ENCODE measurements around the gene RGL3.

RGL3 gene

DNA sequence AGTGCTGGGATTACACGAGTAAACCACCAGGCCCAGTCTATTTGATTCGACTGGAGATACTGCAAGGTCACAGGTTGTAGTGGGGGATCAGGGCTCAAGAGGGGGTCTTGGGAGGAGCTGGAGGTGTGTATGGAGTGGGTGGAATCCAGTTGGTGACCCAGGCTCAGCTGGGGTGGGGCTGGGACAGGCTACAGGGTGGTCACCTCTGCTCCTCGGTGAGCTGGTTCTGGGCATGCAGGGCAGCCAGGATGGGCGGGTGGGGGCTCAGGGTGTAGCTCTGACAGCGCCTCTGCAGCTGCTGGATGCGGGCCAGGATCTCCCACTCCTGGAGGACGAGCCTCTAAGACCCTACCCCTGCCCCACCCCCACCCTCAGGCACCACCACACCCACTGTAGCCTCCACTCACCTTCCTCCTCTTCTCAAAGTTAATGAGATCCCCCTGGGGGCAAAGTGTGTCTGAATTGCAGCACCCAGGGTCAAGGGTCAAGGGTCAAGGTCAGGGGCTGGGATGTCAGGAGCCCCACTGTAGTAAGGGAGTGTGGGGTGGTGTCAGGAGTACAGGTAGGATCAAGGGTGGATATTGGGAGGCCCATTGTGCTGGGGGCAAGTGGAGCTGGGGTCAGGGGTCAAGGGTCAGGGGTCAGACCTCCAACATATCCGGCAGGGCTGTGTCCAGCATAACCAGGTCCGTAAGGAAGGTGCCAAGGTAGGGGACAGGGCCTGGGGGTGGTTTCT is 17.1 kb downstream of the RGL3 start:
- H3K9ac ChIP-seq: no peak overlapping the region
- TF ChIP-seq Cebpa-rat (IDR thresholded peaks at IDR 0.05): no peak
- H4K20me1 ChIP-seq: no peaks in the 10 kb centered on the region
- no peak overlapping the region for H3K4me2 ChIP-seq
- peaks cover 0 to 13% (median 7%) of the 10 kb centered on the region in 11 experiments; a peak in 11 of 22 replicates for H3K27me3 ChIP-seq
- no peak overlapping the region for H3K4me3 ChIP-seq
- no peaks in the 10 kb centered on the region for H3K9me3 ChIP-seq (replicated peaks in 1 of 11)
- no peaks in the 10 kb centered on the region for H3K36me3 ChIP-seq
- H3K4me1 ChIP-seq: peaks cover 5 to 16% (median 12%) of the 10 kb centered on the region in 10 experiments; a peak in 12 of 20 replicates
- H3K27ac ChIP-seq: no peak overlapping the region

DNA sequence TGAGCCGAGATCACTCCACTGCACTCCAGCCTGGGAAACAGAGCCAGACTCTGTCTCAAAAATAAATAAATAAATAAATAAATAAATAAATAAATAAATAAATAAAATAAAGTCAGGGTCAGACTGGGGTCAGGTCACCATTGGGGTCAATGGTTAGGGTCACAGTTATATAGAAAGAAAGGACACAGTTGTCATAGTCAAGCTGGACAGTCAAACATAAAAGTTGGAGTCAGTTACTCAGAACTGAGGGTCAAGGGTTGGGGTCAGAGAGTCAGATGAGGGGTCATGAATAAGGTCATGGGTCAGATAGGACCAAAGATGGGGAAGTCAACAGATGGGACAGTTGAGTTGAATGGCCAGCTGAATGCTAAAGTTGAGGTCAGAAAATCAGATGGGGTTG is 18.3 kb downstream of the RGL3 start:
- no peak for TF ChIP-seq Cebpa-rat (IDR thresholded peaks at IDR 0.05)
- H3K4me1 ChIP-seq: peaks cover 0 to 8% (median 5%) of the 10 kb centered on the region in 10 experiments; a peak in 6 of 20 replicates
- H3K36me3 ChIP-seq: no peaks in the 10 kb centered on the region

DNA sequence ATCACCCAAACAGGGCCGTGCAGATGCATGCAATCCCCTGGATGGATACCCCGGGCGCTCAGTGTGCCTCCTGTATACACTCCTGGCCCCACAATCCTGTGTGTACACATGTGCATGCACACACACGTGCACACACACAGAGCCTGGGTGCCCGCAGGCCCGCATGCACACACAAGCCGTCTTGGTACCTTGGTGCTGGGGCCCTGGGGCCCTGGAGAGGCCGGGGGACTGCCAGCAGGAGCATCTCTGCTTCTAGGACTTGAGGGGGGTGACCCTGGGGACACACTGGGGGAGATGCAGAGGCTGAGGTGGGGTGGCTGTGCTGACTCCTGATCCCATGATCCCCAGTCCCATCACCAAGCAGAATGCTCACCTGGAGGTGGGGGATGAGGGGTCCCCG is 19.4 kb downstream of the RGL3 start:
- Histone ChIP-seq H3K36me3 (no peaks in the 10 kb centered on the region), H3K4me1 (peaks cover 0 to 2% (median 0%) of the 10 kb centered on the region in 10 experiments; a peak in 1 of 20 replicates), H3K9ac (no peak overlapping the region), H3K4me2 (no peak overlapping the region), H3K9me3 (replicated peaks in 1 of 11) (no peaks in the 10 kb centered on the region), H3K4me3 (no peak overlapping the region), H4K20me1 (no peaks in the 10 kb centered on the region), H3K27me3 (no peaks in the 10 kb centered on the region), H3K27ac (no peak overlapping the region)
- no peak for TF ChIP-seq Cebpa-rat (IDR thresholded peaks at IDR 0.05)

More for the DNA sequence above, 18.3 kb downstream of the RGL3 start:
- no peak overlapping the region for H3K9ac ChIP-seq
- H4K20me1 ChIP-seq: no peaks in the 10 kb centered on the region
- H3K27ac ChIP-seq: no peak overlapping the region
- peaks cover 0 to 1% (median 0%) of the 10 kb centered on the region in 11 experiments; a peak in 1 of 22 replicates for H3K27me3 ChIP-seq
- H3K9me3 ChIP-seq (replicated peaks in 1 of 11): no peaks in the 10 kb centered on the region
- H3K4me3 ChIP-seq: no peak overlapping the region
- no peak overlapping the region for H3K4me2 ChIP-seq

DNA sequence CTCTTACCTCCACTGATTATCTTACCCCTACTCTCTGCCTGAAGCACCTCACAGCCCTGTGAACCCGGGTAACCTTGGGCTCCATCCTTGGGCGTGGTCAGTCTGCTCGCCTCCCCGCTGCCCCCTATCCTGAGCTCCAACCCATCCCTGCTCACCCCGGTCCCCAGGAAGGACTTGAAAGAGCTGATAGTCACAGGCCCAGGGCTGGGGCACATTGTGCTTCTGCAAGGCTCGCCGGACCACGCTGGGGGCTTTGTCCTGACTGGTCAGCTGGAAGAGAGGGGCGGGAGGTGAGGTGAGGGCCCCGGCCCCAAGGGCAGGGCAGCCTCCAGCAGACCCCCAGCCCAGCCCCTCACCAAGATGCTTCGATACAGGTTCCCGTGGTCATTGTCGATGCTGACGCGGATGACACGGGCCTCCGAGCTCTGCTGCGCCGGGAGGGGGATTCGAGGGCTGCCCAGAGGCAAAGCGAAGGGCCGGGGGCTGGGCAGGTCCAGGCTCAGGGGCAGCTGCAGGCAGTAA is 22.0 kb downstream of the RGL3 start:
- Histone ChIP-seq H3K36me3 (no peaks in the 10 kb centered on the region), H3K27me3 (no peaks in the 10 kb centered on the region), H3K9me3 (replicated peaks in 1 of 11) (no peaks in the 10 kb centered on the region), H3K9ac (no peak overlapping the region), H3K4me3 (no peak overlapping the region), H4K20me1 (no peaks in the 10 kb centered on the region), H3K4me2 (no peak overlapping the region), H3K27ac (no peak overlapping the region), H3K4me1 (no peaks in the 10 kb centered on the region)
- TF ChIP-seq Cebpa-rat (IDR thresholded peaks at IDR 0.05): no peak

DNA sequence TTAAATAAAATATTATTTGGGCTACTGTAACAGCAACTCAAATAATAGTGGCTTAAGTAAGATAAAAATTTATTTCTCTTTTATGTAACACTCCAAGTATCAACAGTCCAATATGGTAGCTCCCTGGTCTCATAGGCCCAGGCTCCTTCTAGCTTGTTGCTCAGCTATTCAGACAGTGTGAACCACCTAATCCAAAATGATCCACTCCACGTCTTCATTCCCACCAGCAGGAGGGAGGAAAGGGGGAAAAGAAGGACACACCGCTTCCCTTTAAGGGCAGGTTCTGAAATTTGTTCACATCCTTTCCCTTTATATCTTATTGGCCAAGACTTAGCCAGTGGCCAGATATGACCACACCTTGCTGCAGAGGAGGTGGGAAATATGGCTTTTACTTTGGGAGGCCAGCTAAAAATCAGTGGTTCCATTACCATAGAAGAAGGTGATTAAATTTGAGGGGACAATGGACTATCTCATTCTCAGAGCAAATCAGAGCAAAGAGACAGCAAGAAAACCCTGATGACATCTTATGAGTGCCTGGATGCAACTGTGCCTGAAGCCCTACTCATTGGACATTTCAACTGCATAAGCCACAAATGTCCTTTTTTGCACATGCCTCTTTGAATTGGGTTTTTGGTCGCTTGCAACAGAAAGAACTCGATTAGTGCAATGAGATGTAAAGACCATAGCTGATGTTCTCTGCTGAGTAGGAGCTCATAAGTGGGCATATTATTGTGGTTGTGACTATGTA is 28.0 kb downstream of the RGL3 start:
- Histone ChIP-seq H3K27ac (no peak overlapping the region), H3K36me3 (no peaks in the 10 kb centered on the region), H3K4me2 (no peak overlapping the region), H3K4me1 (peaks cover 13 to 17% (median 15%) of the 10 kb centered on the region in 10 experiments), H3K27me3 (no peaks in the 10 kb centered on the region), H3K9me3 (replicated peaks in 1 of 11) (peaks cover 4 to 12% (median 10%) of the 10 kb centered on the region in 11 experiments; a peak in 19 of 22 replicates), H3K9ac (no peak overlapping the region), H3K4me3 (no peak overlapping the region), H4K20me1 (no peaks in the 10 kb centered on the region)
- no peak for TF ChIP-seq Cebpa-rat (IDR thresholded peaks at IDR 0.05)

DNA sequence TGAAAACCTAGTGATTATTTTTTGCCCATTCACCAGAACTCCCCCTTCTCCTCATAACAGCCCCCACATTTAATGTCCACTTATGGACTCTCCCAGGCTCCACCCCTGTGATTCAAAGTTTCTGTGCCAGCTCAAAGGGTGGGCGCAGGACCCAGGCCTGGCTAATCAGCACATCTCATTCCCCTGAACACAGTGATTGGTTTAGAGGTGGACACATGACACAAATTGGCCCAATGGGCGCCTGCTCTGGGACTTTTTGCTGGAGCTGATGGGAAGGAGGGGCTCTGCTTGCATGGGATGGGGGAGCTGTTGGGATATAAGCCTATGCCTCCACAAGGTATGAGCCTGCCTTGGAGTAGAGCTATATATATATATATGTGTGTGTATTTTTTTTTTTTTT is 28.8 kb downstream of the RGL3 start:
- Histone ChIP-seq H3K4me3 (no peak overlapping the region), H3K9me3 (replicated peaks in 1 of 11) (peaks cover 4 to 12% (median 10%) of the 10 kb centered on the region in 11 experiments; a peak in 19 of 22 replicates), H3K4me1 (peaks cover 13 to 17% (median 15%) of the 10 kb centered on the region in 10 experiments), H3K4me2 (no peak overlapping the region), H3K27ac (no peak overlapping the region), H3K36me3 (no peaks in the 10 kb centered on the region), H4K20me1 (no peaks in the 10 kb centered on the region), H3K27me3 (no peaks in the 10 kb centered on the region), H3K9ac (no peak overlapping the region)
- no peak for TF ChIP-seq Cebpa-rat (IDR thresholded peaks at IDR 0.05)

DNA sequence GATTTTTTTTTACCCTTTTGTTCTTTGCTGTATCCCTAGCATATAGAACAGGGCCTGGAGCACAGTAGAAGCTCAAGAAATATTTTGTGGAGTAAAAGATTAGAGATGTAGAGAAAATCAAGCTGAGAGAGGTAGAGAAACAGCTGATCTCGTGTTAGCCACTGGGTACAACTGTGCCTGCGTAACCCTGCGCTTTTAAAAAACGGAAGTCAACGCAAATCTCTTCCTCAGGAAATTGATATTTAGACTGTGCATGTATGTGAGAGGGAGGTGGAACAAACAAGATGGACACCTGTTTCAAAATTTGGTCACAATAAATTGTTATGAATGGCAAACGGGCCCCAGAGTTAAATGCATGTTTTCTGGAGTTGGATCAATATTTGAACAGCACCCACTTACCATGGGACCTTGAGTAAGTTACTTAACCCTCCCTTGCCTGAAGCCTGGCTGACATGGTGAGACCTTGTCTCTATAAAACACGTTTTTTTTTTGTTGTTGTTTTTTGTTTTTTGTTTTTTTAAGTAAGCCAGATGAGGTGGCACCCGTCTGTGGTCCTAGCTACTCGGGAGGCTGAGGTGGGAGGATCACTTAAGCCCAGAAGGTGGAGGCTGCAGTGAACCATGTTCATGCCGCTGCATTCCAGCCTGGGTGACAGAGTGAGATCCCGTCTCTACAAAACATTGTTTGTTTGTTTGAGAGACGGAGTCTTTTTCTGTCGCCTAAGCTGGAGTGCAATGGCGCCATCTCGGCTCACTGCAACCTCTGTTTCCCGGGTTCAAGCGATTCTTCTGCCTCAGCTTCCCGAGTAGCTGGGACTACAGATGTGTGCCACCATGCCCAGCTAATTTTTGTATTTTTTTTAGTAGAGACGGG is 31.7 kb downstream of the RGL3 start:
- peaks cover 0 to 16% (median 8%) of the 10 kb centered on the region in 11 experiments; a peak in 11 of 22 replicates for H3K27me3 ChIP-seq
- H3K27ac ChIP-seq: peak overlapping the region in 9 of 11 experiments; percentile 0 to 57 (median 38); a peak in 9 of 22 replicates
- H3K9ac ChIP-seq: peak overlapping the region in 6 of 11 experiments; percentile 11 to 56 (median 20); a peak in 3 of 22 replicates
- no peaks in the 10 kb centered on the region for H3K36me3 ChIP-seq
- no peak overlapping the region for H3K4me3 ChIP-seq
- H4K20me1 ChIP-seq: no peaks in the 10 kb centered on the region
- no peak for TF ChIP-seq Cebpa-rat (IDR thresholded peaks at IDR 0.05)
- peak overlapping the region; percentile 40 to 77 (median 71) for H3K4me2 ChIP-seq
- peaks cover 17 to 43% (median 40%) of the 10 kb centered on the region in 10 experiments for H3K4me1 ChIP-seq
- peaks cover 4 to 12% (median 10%) of the 10 kb centered on the region in 11 experiments; a peak in 19 of 22 replicates for H3K9me3 ChIP-seq (replicated peaks in 1 of 11)

DNA sequence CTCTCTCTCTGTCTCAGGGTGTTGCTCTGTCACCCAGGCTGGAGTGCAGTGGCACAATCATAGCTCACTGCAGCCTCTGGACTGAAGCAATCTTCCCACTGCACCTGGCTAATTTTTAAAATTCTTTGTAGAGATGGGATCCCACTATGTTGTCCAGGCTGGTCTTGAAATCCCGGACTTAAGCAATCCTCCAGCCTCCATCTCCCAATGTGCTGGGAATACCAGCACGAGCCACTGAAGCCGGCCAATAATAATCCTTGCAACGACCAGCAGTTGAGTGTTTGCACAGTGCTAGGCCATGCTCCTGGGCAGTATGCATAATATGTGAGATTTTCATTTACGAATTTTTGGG is 34.4 kb downstream of the RGL3 start:
- peak overlapping the region in 9 of 11 experiments; percentile 86 to 100 (median 98); a peak in 16 of 22 replicates for H3K4me2 ChIP-seq
- H4K20me1 ChIP-seq: peaks cover 0 to 8% (median 0%) of the 10 kb centered on the region in 11 experiments; a peak in 4 of 22 replicates
- H3K9me3 ChIP-seq (replicated peaks in 1 of 11): no peaks in the 10 kb centered on the region
- H3K4me1 ChIP-seq: peaks cover 35 to 64% (median 57%) of the 10 kb centered on the region in 10 experiments
- 0 out of 22 replicates have a peak, but pooled peaks cover 0 to 4% (median 0%) of the 10 kb centered on the region in 11 experiments for H3K36me3 ChIP-seq
- no peak overlapping the region; a peak in 1 of 22 replicates for H3K9ac ChIP-seq
- no peak overlapping the region; a peak in 1 of 22 replicates for H3K27ac ChIP-seq
- no peak for TF ChIP-seq Cebpa-rat (IDR thresholded peaks at IDR 0.05)
- H3K4me3 ChIP-seq: no peak overlapping the region
- H3K27me3 ChIP-seq: peaks cover 0 to 16% (median 8%) of the 10 kb centered on the region in 11 experiments; a peak in 11 of 22 replicates
